ENCODE data around the gene SRRT.
"Not testable (repeated sequence)": the region's sequence is repeated elsewhere in the genome, so short reads cannot be mapped to it uniquely, and the experiment has no call there.

Gene SRRT

DNA sequence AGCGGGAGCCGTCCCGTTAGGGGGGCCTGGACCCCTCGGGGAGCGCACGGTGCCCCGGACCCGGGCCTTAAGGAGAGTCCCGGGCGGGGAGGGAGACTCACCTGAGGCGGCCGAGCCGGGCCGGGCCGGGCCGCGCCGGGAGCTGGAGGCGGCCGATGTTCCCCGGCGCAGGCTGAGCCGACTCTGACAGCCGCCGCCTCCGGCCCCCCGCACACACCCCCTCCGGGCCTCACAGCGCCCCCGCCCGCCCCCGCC lies 20.7 kb downstream of the SRRT start, which contains the start of gene ACHE:
ACHE (minus strand) TSS at position 188 of the 255 bp plus-strand sequence. CDS start 1,656 bp downstream, outside the sequence.
- DNase-seq (ENCODE audit: low spot score): no peak

GRCh38 chr7:100895956-100896731 lies 21.2 kb downstream of the SRRT start:
- no peak for DNase-seq (ENCODE audit: low spot score)

GRCh38 chr7:100896732-100897608 lies 22.1 kb downstream of the SRRT start:
- peak; percentile 59 for DNase-seq (ENCODE audit: low spot score)

DNA sequence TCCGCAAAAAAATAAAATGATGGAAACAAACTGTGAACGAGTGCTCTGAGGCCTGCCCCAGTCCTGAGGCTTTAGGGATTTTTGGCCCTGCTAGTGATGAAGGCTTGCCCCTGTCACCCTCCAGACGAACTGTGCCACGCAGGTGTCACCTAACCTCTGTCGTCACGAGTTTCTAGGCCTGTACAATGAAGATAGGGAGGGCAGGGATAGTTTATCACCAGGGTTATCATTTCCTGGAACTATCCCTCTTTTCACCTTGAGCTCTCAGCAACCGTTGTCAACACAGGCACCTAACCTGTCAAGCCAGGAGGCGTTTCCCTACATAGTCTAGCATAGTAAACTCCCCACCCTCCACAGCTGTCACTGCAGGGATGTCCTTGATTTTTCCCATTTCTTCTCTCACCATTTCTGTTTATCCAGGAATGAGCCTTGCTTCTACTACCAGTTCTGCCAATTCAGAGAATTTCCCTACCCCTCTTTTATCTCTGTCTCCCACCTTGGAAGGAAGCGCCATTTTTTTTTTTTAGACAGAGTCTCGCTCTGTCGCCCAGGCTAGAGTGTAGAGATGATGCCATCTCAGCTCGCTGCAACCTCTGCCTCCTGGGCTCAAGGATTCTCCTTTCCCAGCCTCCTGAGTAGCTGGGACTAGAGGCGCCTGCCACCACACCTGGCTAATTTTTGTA lies 23.0 kb downstream of the SRRT start:
- no peak for DNase-seq (ENCODE audit: low spot score)

- DNase-seq (ENCODE audit: low spot score): no peak
Measured at GRCh38 chr7:100899432-100899831, 24.5 kb downstream of the SRRT start.

- no peak for DNase-seq (ENCODE audit: low spot score)
Measured at GRCh38 chr7:100900978-100901377, 26.1 kb downstream of the SRRT start.

- no peak for DNase-seq (ENCODE audit: low spot score)
Measured at GRCh38 chr7:100901921-100902332, 27.0 kb downstream of the SRRT start.

GRCh38 chr7:100902638-100903037 lies 27.7 kb downstream of the SRRT start:
- DNase-seq (ENCODE audit: low spot score): no peak

DNA sequence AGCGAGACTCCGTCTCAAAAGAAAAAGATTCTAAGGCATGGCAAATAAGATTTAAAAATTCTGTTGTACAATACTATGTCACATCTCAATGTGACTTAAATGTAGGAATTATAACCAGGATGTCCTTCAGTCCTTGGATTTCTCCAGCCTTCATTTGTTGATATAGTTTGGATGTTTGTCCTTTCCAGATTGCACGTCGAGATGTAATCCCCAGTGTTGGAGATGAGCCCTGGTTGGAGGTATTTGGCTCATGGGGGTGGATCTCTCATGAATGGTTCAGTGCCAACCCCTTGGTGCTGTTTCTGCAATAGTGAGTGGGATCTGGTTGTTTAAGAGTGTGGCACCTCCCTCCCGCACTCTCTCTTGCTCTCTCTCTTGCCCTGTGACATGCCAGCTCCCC lies 33.6 kb downstream of the SRRT start:
- no peak for DNase-seq (ENCODE audit: low spot score)

DNA sequence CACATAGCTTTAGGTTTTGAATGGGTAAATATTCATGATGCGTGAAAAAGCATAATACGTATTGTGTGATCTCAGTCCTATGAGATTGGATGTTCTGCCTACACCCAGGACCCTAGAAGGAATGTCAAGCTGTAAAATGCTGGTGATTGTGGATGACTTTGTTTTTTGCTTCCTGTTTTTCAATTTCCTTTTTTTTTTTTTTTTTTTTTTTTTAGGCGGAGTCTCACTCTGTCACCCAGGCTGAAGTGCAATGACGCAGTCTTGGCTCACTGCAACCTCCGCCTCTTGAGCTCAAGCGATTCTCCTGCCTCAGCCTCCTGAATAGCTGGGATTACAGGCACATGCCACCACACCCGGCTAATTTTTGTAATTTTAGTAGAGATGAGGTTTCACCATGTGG lies 35.5 kb downstream of the SRRT start:
- DNase-seq (ENCODE audit: low spot score): not testable (repeated sequence)

DNA sequence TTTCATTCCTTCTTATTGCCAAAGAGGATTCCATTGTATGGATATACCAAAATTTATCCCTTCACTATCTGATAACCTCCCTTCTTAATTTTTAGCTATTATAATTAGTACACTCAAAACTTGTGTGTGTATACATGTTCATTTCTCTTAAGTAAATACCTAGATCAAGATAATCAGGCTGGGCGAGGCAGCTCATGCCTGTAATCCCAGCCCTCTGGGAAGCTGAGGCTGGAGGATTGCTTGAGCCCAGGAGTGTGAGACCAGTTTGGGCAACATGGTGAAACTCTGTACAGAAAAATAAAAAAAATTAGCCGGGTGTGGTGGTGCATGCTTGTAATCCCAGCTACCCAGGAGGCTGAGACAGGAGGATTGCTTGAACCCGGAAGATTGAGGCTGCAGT lies 36.6 kb downstream of the SRRT start:
- no peak for DNase-seq (ENCODE audit: low spot score)

- no peak for DNase-seq (ENCODE audit: low spot score)
Measured at GRCh38 chr7:100914208-100914878, 39.4 kb downstream of the SRRT start.

DNA sequence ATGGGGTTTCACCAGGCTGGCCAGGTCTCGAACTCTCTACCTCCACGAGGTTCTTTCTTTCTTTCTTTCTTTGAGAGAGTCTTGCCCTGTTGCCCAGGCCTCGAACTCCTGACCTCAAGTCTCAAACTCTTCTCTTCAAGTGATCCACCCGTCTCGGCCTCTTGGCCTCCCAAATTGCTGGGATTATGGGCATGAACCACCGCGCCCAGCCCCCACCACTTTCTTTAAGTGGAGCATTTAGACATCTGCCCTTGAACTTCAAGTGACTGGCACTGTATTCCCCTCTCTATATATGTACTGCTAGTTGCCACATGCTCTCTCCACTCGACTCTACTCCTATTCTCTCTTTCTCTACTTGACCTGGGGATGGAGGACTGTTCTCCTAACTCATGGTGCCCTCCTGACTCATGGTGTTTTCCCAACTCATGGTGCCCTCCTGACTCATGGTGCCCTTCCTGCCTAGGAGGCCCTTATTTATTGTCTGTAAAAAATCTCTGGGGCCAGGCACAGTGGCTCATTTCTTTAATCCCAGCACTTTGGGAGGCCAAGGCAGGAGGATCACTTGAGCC lies 40.1 kb downstream of the SRRT start:
- DNase-seq (ENCODE audit: low spot score): no peak

DNA sequence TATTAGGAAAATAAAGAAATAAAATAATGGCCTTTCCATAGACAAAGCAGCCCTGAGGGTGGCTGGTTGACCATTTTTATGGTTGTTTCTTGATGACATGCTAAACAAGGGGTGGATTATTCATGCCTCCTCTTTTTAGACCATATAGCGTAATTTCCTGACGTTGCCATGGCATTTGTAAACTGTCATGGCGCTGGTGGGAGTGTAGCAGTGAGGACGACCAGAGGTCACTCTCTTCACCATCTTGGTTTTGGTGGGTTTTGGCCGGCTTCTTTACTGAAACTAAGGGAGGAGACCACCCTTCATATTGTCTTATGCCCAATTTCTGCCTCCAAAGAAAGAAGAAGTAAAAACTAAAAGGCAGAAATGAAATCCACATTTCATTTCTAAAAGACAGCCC lies 44.4 kb downstream of the SRRT start:
- DNase-seq (ENCODE audit: low spot score): not testable (repeated sequence)

- DNase-seq (ENCODE audit: low spot score): not testable (repeated sequence)
Measured at GRCh38 chr7:100919779-100920437, 45.0 kb downstream of the SRRT start.

DNA sequence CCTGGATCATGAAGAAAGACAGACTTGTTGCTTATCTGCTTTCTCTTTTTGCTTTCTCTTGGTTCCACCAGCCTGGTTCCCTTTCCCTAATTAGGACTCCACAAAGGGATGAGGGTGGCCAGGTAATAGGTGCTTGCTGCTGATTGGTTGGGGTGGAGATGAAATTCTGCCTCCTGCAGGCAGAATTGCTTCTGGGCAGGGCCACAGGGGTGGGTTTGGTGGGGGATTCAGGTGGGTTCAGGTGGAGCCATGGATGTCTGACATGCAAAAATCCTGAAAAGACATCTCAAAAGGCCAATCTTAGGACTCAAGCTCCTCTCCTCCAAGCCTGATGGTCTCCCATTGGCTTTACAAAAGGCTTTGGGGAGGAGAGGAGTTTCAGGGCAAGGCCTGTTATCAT lies 46.1 kb downstream of the SRRT start:
- DNase-seq (ENCODE audit: low spot score): no peak

- DNase-seq (ENCODE audit: low spot score): not testable (repeated sequence)
Measured at GRCh38 chr7:100923616-100924015, 48.7 kb downstream of the SRRT start.

DNA sequence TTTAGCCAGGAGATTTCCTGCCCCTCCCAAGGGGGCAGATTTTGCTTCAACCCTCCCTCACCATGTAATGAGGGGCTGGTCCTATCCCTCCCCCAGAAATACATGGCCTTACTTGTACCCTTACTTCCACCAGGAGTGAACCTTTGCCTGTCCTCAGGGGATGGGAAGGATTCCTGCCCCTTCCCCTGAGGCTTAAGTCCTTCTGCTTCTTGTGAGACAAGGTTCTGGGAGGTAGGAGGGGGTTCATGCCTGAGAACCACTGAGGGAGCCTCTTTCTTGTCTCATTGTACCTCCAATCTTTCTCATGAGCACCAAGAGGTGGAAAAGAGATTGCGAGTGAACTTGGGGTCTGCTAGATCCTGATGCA lies 54.9 kb downstream of the SRRT start:
- DNase-seq (ENCODE audit: low spot score): no peak

DNA sequence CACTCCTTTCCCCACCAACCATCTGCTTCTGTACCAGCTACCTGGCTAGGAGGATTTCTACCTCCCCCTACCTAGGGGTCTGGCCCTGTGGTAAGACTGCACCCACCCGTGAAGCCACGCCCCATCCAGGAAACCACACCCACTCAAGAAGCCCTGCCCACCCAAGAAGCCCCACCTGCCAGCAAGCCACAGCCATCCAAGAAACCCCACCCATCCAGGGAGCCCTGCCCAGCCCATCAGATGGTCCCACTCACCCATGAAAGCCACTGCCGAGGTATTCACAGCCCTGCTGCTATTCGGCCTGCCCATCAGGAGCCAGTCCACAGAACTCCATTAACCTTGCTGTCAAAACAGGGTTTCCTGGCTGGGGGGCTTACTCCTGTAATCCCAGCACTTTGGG lies 58.8 kb downstream of the SRRT start:
- no peak for DNase-seq (ENCODE audit: low spot score)

DNA sequence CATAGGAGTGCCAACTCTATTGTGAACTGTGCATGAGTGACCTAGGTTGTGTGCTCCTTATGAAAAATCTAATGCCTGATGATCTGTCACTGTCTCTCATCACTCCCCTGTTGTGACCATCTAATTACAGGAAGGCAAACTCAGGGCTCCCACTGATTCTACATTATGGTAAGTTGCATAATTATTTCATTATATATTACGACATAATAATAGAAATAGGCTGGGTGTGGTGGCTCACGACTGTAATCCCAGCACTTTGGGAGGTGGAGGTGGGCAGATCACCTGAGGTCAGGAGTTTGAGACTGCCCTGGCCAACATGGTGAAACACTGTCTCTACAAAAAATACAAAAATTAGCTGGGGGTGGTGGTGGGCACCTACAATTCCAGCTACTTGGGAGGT lies 60.5 kb downstream of the SRRT start:
- DNase-seq (ENCODE audit: low spot score): not testable (repeated sequence)

DNA sequence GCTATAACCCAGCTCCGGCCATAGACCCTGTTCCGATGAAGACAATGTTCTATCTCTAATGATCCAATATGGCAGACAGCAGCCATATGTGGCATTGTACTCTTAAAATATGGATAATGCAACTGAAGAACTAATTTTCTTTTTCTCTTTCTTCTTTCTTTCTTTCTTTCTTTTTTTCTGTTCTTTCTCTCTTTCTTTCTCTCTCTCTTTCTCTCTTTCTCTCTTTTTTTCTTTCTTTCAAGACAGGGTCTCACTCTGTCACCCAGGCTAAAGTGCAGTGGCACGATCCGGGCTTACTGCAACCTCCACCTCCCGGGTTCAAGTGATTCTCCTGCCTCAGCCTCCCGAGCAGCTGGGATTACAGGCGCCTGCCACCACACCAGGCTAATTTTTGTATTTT lies 61.3 kb downstream of the SRRT start:
- not testable (repeated sequence) for DNase-seq (ENCODE audit: low spot score)

Data from germinal center (tissue), 1 donor.